HG02885 (cell line): Measurements from ENCODE around the gene AKAP6.

ENCODE experiments used
- ATAC-seq: cut with Tn5 transposase; IDR thresholded peaks from one replicate; pipeline ENCODE4 v1.9.1; 2021; ENCODE audit warnings: mild to moderate bottlenecking; ENCODE audit not compliant: unreplicated experiment, poor library complexity

AKAP6 gene

GRCh38 chr14:32472512-32473463 is 143.7 kb downstream of the AKAP6 start:
- ATAC-seq: no peak

- ATAC-seq: no peak
These were observed 144.4 kb downstream of the AKAP6 start for GRCh38 chr14:32473464-32473855.

DNA sequence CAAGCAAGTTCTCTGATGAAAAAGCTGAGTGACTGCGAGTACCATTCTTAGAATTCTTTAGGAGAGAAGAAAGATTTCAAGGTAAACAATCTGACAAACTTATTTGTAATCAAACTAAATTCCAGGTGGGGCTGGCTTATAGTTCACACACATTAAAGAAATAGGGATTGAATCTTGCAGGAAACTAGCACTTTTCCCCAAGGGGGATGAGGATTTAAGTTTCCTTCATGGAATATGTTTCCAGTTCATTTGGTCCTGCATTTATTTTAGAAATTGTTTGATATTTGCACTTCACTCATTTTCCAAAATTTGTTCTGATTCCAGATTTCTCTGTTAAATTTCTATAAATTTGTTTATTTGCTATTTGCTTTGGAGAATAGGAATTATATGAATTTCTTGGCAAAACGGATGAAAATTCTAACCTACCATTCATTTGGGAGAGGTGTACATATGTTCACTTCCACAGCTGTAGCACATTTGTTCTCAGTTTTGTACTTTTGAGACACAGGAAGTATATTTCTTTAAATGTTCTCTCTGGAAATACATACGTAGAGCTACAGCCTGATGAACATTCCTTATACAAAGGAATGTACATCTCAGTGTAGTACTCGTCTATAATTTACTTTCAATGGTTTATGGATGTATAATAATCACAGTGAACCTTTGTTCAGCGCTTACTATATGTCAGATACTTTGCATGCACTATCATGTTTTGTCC is 145.5 kb downstream of the AKAP6 start:
- no peak for ATAC-seq

DNA sequence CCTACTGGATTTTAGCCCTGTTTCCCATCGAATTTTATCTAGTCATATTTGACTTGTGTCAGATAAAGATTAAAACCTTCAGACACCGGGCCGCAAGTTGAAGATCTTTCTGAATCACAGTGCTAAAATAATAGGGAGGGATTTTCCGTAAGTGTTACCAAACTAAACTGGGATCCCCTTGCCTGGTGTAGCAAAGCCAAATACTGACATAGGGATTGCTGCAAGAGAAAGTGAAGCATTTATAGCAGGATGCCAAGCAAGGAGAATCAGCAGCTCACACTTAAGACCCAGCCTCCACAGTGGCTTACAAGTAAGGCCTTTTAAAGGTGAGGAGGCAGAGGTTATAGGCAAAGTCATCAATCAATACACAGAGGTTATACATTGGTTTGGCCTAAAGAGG is 147.4 kb downstream of the AKAP6 start:
- ATAC-seq: no peak

- ATAC-seq: no peak
These were observed 148.3 kb downstream of the AKAP6 start for GRCh38 chr14:32477396-32477795.

DNA sequence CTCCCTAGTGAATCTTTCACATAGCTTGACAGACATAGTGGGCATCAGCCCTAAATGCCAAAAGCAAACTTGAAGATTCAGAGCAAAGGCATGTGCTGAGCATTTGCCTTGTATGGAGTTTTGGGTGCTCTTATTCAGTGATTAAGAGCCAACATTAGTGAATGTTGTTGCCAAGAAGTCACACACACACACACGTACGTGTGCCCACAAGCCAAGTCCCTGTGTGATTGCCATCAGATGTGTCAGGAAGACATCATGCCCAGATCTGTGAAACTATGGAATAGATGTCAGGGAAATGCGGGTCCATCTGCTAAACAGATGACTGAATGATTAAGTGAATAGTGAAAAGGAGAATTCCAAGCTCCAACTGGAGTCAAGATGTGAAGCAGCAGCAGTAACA is 149.0 kb downstream of the AKAP6 start:
- no peak for ATAC-seq

DNA sequence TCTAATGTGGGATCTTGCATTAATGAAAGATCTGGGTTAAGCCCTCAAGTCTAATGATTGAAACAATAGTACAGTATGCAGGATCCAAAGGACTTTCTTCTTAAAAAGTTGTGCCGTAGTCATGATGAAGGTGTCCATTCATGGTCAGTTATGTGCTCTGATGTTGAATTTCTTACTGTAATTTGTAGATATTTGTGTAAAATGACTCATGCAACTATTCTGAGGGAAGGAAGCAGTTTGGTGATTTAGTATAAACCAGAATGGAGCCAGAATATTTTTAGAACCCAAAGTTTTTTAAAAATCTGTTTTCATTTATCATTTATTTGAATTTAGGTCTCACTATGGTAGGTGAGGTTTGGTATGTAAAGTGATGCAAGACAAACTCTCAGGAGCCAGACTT is 151.2 kb downstream of the AKAP6 start:
- no peak for ATAC-seq

GRCh38 chr14:32481707-32482106 is 152.6 kb downstream of the AKAP6 start:
- no peak for ATAC-seq

DNA sequence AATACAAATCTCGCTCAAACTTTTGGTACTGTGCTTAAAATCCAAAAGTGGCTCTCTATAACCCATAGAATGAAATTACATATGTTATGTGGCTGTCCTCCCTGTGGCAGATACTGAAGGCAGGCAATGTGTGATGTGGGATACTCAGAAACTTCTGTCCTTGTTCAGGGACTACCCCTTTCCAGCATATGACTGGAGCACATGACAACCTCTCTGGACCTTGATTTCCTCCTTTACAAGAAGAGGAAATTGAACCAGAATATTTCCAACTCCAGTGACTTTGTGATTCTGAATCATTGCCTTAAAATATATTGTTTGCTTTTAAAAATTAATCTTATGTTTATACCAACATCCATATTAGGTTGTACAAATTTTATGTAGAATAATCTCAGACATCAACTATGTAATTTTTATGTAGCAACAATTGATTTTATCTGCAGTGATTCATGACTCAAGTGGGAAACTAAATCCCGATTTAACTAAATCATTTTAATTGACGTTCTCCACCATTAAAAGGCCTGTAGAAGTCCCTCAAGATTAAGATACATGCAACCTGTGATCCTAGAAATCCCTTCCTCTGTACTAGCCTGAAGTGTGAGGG is 162.4 kb downstream of the AKAP6 start:
- ATAC-seq: no peak

- no peak for ATAC-seq
These were observed 163.4 kb downstream of the AKAP6 start for GRCh38 chr14:32492457-32492856.

GRCh38 chr14:32494609-32495434 is 165.7 kb downstream of the AKAP6 start:
- ATAC-seq: no peak

- ATAC-seq: no peak
These were observed 166.3 kb downstream of the AKAP6 start for GRCh38 chr14:32495435-32495734.

GRCh38 chr14:32497248-32497647 is 168.2 kb downstream of the AKAP6 start:
- no peak for ATAC-seq

DNA sequence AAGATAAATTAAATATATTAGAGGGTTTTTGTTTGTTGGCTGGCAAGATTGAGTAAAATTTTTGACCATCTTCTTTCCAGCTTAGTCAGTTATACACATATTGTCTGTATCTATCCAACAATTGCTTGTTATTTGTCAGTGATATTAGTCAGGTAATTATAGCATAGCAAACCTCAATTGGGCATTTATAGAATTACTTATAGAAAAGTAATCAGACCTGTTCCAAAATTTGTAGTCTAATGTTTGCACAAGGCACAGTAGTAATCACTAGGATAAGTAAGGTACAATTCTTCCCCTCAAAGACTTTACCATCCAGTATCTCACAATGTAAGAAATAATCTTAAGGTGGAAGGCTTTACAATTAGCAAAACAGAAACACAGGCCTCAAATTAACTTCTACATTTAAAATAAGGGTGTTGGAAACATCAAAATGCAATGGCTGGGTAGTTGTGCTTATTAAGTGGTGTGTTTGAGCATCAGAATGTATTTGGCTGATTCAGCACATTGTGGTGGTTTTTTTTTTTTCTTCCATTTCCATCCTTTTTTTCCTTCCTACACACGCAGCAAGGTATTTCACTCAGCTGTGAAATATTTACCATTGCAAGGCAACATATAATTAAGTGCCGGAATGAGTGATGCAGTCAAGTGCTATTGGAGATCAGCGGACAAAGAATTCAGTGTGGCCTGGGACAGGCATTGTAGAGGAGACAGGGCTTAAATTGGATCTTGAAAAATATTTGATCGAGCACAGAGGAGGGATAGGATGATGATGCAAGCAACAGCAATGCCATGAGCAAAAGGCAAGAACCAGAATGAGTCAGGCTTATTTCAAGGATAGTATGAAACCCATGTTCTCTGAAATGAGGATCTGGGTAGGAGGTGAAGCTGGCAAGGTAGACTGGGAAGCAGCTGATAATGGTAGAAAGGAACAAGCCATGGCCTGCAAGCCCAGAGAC is 178.2 kb downstream of the AKAP6 start:
- ATAC-seq: no peak

- ATAC-seq: no peak
These were observed 179.2 kb downstream of the AKAP6 start for GRCh38 chr14:32508281-32508680.

DNA sequence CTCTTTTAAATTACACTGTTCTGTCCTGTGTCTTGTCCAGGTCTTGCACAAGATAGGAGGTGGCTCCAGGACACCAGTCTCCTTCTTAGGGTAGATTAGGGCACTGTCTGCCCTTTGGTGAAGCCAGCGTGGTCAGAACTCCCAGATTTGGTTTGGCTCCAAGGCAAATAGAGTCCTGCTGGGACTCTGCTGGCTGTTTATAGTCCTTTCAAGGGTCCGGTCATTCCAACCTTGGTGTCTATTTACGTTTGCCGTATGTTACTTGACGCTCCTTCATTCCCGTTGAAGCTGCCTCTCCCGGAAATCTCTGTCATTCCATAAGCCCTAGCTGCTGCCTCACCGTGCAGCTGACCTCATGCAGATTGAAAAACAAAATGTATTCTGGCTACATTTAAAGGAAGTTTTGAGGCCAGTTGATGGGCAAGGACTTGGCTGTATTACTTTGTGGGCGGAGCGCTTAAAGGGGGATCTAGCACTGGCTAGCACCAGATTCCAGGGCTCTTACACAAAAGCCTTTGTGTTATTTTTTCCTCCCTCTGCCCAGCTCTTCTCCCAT is 180.6 kb downstream of the AKAP6 start:
- no peak for ATAC-seq

- no peak for ATAC-seq
These were observed 181.7 kb downstream of the AKAP6 start for GRCh38 chr14:32510815-32511214.

GRCh38 chr14:32512348-32512747 is 183.2 kb downstream of the AKAP6 start:
- no peak for ATAC-seq

GRCh38 chr14:32512813-32513212 is 183.7 kb downstream of the AKAP6 start:
- no peak for ATAC-seq
